HG03432 (cell line): ENCODE data around the gene TLE5.

ENCODE experiments used
- ATAC-seq: cut with Tn5 transposase; IDR thresholded peaks from one replicate; pipeline ENCODE4 v1.9.1; 2021; ENCODE audit warnings: mild to moderate bottlenecking, moderate library complexity; ENCODE audit not compliant: unreplicated experiment

Gene TLE5, protein sequence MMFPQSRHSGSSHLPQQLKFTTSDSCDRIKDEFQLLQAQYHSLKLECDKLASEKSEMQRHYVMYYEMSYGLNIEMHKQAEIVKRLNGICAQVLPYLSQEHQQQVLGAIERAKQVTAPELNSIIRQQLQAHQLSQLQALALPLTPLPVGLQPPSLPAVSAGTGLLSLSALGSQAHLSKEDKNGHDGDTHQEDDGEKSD

DNA sequence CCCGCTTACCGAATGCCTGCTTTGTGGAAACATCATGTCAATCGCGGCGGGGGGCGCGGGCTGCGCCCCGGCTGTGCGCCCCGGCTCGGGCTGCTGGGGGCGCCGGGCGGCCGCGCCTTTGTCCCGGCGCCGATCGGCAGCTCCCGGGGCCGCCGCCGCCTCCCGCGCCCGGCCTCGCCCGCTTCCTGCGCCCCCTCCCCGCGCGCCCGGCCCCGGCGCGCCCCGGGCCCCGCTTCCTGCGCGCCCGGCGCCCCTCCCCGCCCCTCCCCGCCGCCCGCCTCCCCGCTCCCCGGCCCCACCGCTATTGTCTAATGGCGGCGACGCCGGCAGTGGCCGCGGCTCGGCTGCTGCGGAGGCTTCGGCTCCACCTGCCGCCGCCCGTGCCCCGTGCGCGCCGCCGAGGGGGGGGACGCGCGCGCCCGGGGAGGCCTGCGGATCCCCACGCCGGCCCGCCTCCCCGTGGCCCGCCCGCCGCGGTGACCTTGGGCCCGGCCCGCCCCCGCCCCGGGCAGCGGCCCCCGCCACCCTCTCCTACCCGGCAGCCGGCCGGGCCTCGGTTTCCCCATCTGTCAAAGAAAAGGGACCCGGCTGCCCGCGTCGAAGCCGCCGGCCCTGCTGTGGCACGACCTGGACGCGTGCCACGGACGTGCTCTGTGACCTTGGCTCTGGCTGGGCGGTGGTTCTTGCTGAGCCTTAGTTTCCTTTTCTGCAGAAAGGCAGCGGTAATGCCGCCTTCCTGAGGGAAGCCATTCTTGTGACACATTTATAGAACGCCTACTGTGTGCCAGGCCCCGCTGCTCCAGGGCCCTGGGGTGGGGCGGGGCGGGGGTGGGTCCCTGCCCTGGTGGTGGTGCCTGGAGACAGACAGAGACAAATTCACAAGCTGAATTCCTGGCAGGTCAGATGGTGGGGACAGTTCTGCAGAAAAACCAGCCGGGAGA, at the start of gene TLE5:
TLE5 (minus strand) TSS at position 331 of the 941 bp plus-strand sequence; CDS start at position 36, 295 bp downstream.
- ATAC-seq, result peak; percentile 41

DNA sequence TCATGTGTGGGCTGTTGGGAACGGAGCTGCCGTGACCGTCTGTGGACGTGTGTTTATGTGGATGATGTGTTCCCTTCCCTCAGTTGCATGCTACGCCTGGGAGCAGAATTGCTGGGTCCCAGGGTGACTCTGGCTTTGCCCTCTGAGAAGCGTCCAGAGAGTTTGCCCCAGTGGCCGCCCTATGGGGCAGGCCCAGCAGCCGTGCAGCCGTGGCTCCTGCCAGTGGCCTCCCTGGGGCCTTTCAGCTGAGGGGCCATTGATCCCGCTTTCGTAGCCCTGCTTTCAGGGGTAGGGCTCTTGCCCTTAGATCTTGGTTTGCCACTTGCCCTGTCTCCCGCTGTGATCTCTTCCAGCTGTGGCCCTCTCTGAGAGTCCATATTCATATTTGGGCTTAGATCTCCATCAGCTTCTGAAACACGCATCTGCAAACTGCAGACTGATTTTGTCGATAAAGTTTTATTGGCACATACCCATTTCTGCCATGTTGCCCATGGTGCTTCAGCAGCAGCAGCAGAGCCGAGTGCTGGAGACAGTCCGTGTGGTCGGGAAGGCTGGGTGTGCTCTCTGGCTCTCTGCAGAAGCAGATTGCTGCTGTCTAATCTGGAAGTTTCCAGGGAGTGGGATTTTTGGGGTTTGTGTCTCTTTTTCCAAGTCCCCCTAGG, 49.4 kb upstream of the TLE5 start:
- ATAC-seq, result no peak

DNA sequence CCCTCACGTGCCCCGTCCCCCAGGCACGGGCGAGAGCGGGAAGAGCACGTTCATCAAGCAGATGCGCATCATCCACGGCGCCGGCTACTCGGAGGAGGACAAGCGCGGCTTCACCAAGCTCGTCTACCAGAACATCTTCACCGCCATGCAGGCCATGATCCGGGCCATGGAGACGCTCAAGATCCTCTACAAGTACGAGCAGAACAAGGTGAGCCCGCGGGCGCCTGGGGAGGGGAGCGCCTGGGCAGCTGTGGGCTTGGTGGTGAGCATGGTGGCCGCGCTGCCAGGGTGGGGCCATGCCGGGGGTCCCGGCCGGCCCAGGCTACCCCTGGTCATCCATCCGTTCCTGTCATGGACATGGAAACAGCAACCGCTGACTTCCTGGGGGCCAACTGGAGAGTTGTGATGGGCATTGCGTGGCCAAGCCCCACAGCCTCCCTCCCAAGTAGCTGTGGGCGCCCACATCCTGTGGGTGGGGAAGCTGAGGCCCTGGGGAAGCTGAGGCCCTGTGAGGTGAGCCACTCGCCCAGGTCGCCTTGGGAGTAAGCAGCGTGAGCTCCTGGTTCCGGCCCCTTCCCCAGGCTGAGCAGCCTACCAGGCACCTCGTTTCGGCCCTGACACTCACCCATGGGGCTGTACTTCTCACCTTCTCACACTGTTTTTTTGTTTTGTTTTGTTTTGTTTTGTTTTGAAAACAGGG, 48.0 kb upstream of the TLE5 start:
- ATAC-seq, result no peak

DNA sequence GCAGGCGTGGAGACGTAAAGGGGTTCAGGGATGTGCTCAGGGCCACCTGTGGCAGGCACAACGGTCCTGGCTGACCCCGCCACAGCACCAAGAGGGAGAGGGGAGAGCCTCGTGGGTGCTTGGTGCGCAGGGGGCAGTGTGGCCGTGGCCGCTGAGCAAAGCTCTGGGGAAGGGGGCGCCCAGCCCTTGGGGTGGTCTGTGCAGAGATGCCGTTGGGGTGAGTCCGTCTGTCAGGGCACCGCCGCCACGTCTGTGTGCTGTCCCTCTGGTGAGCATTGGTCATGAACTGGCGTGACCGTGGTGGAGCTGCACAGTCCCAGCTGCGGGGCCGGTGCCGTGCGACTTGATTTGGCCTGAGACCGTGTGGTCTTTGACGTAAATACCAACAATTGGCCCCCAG, 47.2 kb upstream of the TLE5 start:
- no peak for ATAC-seq

DNA sequence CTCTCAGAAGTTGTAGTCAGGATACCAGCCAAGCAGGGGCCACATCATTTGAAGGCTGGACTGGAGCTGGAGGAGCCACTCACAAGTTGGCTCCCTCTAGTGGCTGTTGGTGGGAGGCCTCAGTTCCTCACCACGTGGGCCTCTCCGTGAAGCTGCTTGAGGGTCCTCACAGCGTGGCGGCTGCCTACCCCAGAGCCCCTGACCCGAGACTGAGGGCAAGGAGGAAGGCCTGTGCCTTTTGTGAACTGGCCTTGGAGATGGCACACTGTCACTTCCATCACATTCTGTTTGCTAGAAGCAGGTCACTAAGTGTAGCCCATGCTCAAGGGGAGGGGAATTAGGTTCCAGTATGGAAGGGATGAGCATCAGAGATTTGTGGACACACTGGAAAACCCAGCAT, 46.5 kb upstream of the TLE5 start:
- ATAC-seq, result no peak

DNA sequence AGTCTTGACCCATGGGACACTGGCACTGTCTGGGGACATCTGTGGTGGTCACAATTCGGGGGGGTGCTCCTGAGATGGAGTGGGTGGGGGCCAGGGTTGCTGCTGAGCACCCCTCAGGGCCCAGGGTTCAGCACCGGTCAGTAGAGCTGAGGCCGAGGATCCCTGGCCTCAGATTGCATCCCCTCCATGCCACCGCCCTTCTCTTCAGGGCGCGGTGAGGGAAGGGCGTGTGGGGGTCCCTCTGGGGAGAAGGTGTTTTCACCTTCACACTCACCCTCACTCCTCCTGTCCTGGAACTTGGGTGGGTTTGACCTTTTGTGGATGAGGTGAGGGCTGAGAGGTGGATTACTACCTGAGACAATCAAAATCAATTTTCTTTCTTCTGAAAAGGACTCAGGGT, 45.4 kb upstream of the TLE5 start:
- ATAC-seq, result no peak

DNA sequence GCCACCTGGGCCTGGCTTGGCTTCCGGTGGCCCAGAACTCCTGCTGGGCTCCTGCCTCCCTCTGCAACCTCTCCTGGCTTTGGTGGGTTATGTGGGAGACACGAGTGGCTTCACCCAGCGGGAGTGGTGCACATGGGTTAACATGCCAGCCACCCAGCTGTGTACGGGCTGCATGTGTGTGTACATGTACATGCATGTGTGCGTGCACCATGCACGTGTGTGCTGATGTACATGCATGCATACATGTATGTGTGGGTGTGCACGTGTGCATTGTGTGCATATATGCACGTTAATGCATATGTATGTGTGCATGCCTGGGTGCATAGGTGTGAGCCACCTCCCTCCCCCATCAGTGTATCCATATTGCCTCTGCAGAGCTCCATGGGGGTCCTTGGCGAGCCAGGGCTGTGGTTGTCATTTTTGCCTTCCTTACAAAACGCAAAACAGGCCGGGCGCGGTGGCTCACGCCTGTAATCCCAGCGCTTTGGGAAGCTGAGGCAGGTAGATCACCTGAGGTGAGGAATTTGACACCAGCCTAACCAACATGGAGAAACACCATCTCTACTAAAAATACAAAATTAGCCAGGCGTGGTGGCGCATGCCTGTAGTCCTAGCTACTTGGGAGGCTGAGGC, 44.3 kb upstream of the TLE5 start:
- no peak for ATAC-seq

DNA sequence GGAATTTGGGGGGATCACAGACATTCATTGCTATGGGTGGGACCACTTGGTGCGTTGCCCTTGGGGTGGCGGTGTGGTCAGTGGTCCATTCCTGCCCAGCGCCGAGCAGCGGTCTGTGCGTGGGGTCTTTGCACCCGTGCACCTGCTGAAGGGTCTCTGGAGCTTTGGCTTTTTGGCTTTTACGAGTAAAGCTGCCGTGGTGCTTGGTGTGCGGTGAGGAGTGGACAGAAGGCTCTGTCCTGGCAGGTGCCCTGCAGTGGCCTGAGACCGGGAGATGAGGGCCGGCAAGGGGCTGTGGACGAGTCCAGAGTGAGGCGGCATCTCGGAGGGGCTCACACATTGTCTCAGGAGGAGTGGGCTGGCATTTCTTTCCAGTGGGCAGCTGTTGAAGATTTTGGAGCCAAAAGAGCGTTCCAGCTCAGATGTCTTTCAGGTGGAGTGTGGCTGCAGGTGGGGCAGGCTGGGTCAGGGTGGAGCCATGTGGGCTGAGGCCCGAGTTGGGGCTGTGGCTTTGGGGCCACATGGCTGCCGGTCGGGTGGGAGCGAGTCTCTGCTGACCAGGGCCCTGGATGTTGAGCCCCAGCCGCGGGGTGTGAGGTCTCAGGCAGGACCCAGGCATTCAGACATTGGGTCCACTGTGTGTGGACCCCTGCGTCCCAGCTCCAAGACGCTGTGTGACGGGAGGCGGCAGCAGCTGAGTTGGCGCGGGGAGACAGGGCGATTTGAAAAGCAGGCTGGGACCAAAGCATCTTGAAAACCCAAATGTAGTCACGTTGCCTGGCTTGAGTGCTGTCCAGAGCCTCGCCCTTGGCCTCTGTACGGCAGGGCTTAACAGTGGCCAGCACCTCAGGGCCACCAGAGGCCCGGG, 43.6 kb upstream of the TLE5 start:
- no peak for ATAC-seq

DNA sequence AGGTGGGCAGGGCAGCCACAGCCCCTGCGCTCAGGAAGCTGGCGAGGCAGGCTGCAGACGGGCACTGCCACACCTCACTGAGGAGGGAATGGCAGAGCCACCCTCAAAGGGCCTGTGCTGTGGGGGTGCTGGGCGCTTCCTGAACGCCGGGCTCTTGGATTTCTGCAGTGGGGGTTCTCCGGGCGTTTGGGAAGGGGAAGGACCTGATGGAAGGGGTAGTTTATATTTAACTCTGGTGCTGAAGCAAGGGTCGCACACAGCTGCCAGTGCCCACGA, 42.4 kb upstream of the TLE5 start:
- ATAC-seq, result no peak

DNA sequence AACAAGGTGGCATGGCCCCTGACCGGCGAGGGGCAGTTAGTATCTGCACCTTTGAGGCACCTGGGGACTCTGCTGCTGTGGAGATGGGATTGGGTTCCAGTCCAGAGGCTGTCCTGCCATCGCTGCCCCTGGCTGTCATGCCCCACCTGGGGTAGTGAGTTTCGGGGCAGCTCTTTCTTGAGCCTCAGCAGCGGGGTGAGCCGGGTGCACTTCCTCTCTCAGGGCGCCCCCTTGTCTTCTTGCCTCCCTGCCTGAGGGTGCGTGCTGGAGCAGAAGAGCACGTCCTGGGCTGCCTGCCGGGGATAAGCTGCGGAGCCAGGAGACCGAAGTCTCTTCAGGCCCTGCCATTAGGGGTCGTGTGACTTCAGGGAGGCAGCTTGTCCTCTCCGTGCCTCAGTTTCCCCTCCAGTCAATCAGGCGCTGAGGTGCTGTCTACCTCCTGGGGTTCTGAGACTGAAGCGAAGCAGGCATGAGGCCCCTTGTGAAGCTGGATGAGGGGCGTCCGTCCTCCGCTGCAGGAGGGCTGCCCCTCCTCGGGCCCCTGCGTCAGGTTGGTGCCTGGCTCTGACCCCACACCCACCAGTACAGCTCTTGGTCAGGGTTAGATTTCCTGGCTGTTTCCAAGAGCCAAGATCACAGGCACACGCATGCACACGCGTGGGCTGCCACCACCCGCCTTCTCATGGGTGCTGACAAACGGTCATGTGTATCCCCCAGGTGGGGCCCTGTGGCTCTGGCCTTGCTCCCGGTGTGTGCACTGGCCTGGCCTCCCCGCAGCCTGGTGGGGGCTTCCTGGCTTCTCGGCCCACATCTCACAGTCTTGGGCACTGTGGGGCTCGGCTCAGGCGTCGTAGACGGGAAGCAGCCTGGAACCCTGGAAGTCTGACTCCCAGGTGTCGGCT, 40.2 kb upstream of the TLE5 start:
- ATAC-seq, result no peak

DNA sequence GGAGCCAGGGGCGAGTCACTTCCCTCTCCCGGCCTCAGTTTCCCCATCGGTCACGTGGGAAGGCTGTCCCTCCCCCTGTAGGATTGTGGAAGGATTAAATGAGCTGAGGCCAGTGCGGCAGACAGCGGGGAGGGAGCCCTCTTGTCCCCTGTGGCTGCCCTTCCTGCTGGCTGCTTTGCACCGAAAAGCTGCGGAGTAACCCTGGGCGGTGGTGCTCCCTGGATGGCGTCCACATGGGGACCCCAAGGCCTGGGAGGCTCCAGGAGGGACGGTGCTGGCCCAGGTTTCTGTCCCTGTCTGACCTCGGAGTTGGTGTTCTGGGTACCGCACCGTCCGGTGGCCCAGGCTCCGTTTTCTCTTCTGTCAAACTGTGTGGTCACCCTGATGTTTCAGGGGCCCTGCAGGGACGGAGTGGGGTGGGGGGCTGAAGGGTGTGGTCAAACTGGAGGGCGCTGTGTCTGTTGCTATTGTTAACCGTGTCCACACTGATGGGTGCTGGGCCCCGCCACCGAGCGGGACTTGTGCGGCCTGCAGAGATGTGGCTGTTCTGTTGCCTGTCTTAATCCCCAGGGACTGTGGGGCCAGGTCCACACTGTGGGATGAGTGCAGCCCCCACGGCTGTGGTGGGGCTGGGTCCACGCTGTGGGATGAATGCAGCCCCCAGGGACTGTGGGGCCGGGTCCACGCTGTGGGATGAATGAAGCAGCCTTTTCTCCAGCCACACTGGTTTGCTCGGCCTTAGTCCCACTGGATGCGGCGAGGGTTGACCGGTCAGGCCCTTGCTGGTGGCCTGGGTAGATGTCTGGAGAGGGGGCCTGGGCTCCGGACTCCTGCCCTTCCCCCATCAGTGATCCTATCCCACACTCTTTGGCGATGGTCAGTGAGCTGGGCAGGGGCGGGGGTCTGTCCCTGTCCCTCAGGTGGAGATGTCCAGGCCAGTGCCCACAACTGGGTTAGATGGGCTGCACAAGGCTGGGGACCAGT, 38.7 kb upstream of the TLE5 start:
- no peak for ATAC-seq

DNA sequence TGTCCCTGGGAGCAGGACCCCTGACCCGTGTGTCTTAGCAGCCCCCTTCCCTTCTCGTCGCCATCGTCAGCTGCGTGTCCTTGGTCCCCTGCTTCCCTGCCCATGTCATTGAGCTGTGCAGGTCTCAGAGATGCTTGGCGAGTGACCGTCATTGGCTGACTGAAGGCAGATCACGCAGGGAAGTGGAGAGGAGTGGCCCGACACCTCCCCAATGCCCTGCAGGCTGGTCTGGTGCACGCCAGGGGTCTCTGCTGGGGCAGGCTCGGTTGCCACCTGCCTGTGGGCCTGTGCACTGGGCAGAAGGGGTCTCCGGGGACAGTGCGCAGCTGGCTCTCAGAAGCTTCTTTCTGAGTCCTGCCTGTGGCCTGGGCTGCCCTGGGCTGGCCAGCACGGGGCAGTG, 38.0 kb upstream of the TLE5 start:
- no peak for ATAC-seq

DNA sequence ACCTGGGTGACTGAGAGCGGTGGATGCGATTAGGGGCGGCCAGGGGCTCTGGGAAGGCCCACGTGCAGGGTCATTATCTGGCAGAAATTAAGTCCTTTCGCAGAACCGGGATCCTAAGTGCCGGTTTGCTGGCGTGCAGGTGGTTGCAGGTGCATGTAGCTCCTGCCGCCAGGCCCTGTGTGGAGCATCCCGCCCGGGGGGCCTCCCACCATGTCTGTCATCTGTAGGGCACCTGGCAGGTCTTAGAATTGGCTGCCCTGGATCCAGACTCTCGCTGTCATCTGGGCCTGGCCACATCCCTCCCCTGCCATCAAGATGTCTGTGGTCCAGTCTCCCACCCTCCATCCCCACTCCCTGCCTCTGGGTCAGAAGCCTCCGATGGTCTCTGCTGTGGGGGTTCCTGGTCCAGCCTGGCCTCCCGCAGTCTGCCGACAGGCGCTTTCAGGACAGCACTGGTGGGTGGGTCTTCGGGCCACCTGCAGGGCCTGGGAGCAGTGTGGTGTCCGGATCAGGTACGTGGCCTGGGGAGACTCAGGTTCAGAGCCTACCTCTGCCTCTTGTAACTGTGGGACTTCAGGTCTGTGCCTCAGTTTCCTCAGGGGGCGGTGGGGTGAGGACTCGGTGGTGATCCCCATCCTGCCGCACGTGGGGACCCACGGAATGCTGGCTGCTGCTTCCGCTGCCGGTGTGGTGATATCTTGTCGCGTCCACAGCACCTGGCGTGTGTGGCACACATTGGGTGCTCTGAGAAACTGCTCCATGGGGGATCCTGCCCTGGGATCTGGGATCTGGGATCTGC, 37.3 kb upstream of the TLE5 start:
- ATAC-seq, result no peak

DNA sequence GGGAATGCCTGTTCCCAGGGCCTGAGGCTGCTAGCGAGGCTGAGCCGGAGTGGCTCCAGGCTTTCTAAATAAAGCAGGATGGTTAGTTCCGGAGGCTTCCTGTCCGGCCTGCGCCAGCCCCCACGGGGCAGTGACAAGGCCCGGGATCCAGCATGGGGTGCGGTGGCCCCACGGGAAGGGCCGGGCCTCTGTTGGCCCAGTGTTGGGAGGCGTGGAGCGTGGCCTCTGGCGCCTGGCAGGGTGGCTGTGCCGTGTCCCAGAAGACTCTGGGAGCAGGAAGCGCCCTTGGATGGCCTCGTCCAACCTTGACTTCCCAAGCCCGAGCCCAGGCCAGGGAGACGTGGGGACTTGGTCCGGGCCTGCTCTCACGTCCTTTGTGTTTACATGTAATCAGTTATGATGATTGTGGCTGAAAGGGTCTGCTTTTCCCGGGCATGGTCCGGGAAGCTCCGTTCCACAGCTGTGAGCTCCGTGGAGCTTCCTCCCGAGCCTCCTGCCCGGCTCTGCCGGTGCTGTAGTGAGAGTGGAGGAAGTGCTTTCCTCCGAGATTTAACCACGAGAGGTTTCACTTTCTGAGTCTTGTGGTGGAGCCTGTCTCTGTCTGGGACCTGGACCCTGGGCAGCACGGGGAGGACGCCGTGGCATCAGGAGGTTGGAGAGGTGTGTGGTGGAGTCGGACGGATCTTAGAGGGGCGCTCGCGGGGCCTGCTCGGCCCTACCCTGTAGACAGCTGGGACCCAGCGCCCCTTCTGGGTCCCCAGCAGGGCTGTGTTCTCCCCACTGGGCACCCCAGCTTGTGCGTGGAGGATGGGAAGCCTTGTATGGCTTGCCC, 36.4 kb upstream of the TLE5 start:
- ATAC-seq, result no peak

DNA sequence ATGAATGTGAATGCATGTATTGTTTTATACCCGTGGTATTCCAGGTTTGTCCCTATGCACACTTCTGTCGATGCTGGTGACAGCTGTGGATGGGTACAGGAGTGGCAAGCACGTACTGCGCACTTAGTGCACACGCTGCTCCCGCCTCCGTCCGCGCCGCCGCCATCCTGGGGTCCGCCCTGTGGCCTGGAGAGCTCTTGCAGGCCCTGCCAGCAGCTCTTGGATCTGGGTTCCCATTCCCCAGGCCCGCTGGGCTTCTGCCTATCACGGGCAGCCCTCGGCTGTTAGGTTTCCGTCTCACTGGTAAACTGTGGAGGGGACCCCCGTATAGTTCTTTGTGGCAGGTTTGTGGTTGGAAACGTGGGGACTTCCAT, 35.8 kb upstream of the TLE5 start:
- ATAC-seq, result no peak

DNA sequence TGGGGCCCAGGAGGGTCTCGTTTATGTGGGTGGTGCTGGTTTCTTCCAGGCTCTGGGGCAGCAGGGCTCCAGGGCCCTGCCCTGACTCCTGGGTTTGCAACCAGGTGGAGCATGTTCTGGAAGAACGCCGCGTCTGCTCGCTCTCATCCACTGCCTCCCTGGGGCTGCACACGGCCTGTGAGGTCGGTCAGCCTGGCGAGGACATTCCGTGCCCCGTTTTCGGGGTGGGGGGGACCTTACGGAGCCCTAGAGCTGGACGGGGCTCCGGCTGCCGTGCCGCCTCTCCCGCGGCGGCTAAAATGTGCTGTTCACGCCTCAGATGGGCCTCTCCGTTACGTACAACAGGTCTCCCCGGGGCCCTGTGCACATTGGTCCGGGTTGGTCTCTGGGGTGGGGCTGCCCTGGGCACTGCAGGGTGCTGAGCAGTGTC, 35.2 kb upstream of the TLE5 start:
- ATAC-seq, result no peak
